Epithelial cell of proximal tubule (primary cell): ENCODE results near the gene USP12. TPM values are rescaled to one million over a fixed set of nuclear protein-coding genes. Genes with fewer than 3 reads are reported as not detected.

Experiments used
- DNase-seq: peaks from one replicate; pipeline ENCODE4 v3.0.0-alpha.2; 2011; ENCODE audit warnings: low read depth
- H3K4me3 ChIP-seq: 2 replicates; pipeline ENCODE4 v1.5.1; 2011; ENCODE audit warnings: low read depth, mild to moderate bottlenecking, low read length
- CTCF ChIP-seq: conservative IDR thresholded peaks from 2 replicates; pipeline ENCODE4 v1.5.1; 2012; ENCODE audit warnings: low read depth, mild to moderate bottlenecking, low read length
- total RNA-seq: library from RNA; depleted of rRNA; stranded (reverse); fragments of >200 nt; gene quantifications from 2 replicates; pipeline ENCODE4 v1.2.3, GENCODE V29; 2015

USP12 gene
- total RNA-seq, 1 donor from 2014 or later = 14.1 TPM

- no peak for TF ChIP-seq CTCF
- H3K4me3 ChIP-seq = no peak overlapping the region
- no peak for DNase-seq
These were observed 61.4 kb downstream of the USP12 start for GRCh38 chr13:27110056-27110746.

- TF ChIP-seq CTCF = no peak
- no peak for DNase-seq
- no peak overlapping the region for H3K4me3 ChIP-seq
These were observed 65.5 kb downstream of the USP12 start for GRCh38 chr13:27106144-27106543.

GRCh38 chr13:27104606-27105005 is 67.0 kb downstream of the USP12 start:
- TF ChIP-seq CTCF = no peak
- DNase-seq = peak; percentile 22
- H3K4me3 ChIP-seq = no peak overlapping the region

GRCh38 chr13:27101847-27102246 is 69.8 kb downstream of the USP12 start:
- TF ChIP-seq CTCF = no peak
- no peak overlapping the region for H3K4me3 ChIP-seq
- no peak for DNase-seq

- TF ChIP-seq CTCF = no peak
- DNase-seq = no peak
These were observed 70.3 kb downstream of the USP12 start for GRCh38 chr13:27101289-27101688.

DNA sequence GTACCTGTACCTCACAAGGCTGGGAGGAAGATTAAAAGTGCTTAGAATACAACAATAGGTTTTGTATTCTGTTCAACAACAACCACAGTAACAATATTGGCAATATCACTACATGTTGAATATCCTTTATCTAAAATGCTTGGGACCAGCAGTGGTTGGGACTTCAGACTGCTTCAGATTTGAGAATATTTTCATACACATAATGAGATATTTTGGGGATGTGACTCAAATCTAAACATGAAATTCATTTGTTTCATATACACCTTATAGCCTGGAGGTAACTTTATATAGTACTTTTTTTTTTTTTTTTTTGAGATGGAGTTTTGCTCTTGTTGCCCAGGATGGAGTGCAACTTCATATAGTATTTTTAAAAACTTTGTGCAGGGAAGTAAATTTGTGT is 73.9 kb downstream of the USP12 start:
- no peak for DNase-seq
- H3K4me3 ChIP-seq = no peak overlapping the region
- TF ChIP-seq CTCF = no peak

More at GRCh38 chr13:27101289-27101688, 70.3 kb downstream of the USP12 start:
- no peak overlapping the region for H3K4me3 ChIP-seq

DNA sequence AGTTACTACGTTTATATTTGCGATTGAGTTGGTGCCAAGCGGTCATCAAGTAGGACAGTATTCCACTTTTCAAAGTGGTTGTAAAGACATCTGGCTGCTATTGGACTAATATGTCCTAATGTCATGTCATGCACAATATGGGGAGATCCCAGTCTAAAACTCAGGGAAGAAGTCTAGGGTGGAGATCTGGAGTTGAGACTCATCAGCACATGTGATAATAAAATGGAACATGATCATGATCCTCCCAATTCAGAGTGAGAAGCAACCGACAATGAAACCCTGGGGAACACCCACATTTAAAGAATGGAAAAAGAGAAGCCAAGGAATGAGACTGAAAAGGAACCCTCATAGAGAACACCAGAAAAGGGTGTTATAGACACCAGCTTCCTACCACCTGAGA is 80.2 kb downstream of the USP12 start:
- no peak overlapping the region for H3K4me3 ChIP-seq
- no peak for DNase-seq
- no peak for TF ChIP-seq CTCF
